Trophoblast cell (in vitro differentiated cells and primary cell): ENCODE data around the gene MYLK.

Experiments
- DNase-seq, 2 donors: peaks; one replicate each; pipeline ENCODE4 v3.0.0-alpha.2; 2016
- H2AFZ ChIP-seq: 2 replicates; pipeline ENCODE4 v1.6.1; 2013; ENCODE audit warnings: low read length, moderate library complexity, mild to moderate bottlenecking; ENCODE audit not compliant: insufficient read depth, poor library complexity
- H2AK5ac ChIP-seq: 2 replicates; pipeline ENCODE4 v1.6.1; 2013; ENCODE audit warnings: mild to moderate bottlenecking, low read length
- H2BK120ac ChIP-seq: 2 replicates; pipeline ENCODE4 v1.6.1; 2013; ENCODE audit warnings: low read length, mild to moderate bottlenecking, moderate library complexity; ENCODE audit not compliant: insufficient read depth, poor library complexity
- H2BK12ac ChIP-seq: 2 replicates; pipeline ENCODE4 v1.6.1; 2013; ENCODE audit warnings: mild to moderate bottlenecking, low read length, moderate library complexity
- H2BK5ac ChIP-seq: 2 replicates; pipeline ENCODE4 v1.6.1; 2013; ENCODE audit warnings: low read length, low read depth, moderate library complexity, mild to moderate bottlenecking; ENCODE audit not compliant: poor library complexity
- H3K14ac ChIP-seq: 2 replicates; pipeline ENCODE4 v1.6.1; 2013; ENCODE audit warnings: mild to moderate bottlenecking, low read length
- H3K18ac ChIP-seq: 2 replicates; pipeline ENCODE4 v1.6.1; 2013; ENCODE audit warnings: mild to moderate bottlenecking, low read length
- H3K23ac ChIP-seq: 2 replicates; pipeline ENCODE4 v1.6.1; 2013; ENCODE audit warnings: low read length
- H3K27ac ChIP-seq: 2 replicates; pipeline ENCODE4 v1.5.1; 2013; ENCODE audit warnings: low read depth, mild to moderate bottlenecking, inconsistent platforms, low read length, moderate library complexity
- H3K27me3 ChIP-seq: 2 replicates; pipeline ENCODE4 v1.6.1; 2013; ENCODE audit warnings: inconsistent platforms, mild to moderate bottlenecking, low read length, moderate library complexity; ENCODE audit not compliant: insufficient read depth
- H3K36me3 ChIP-seq, 2 experiments: 1 replicate in 1 of 2; 2 replicates in 1 of 2; pipeline ENCODE4 v1.6.1; 2013; ENCODE audit warnings: low read length in 2 of 2, mild to moderate bottlenecking in 2 of 2, moderate library complexity in 1 of 2; ENCODE audit not compliant: insufficient read depth in 2 of 2, control insufficient read depth in 1 of 2
- H3K4ac ChIP-seq: 2 replicates; pipeline ENCODE4 v1.6.1; 2013; ENCODE audit warnings: low read depth, mild to moderate bottlenecking, low read length, moderate library complexity
- H3K4me1 ChIP-seq, 2 experiments: 1 replicate in 1 of 2; 2 replicates in 1 of 2; pipeline ENCODE4 v1.6.1; 2013; ENCODE audit warnings: low read length in 2 of 2, mild to moderate bottlenecking in 2 of 2, moderate library complexity in 1 of 2; ENCODE audit not compliant: insufficient read depth in 2 of 2, control insufficient read depth in 1 of 2
- H3K4me2 ChIP-seq: 2 replicates; pipeline ENCODE4 v1.6.1; 2013; ENCODE audit warnings: inconsistent platforms, mild to moderate bottlenecking, low read length, moderate library complexity
- H3K4me3 ChIP-seq: 2 replicates; pipeline ENCODE4 v1.5.1; 2013; ENCODE audit warnings: mild to moderate bottlenecking, low read depth, low read length, inconsistent platforms
- H3K79me1 ChIP-seq: one replicate; pipeline ENCODE4 v1.6.1; 2013; ENCODE audit warnings: low read length
- H3K79me2 ChIP-seq: 2 replicates; pipeline ENCODE4 v1.6.1; 2013; ENCODE audit warnings: low read length, mild to moderate bottlenecking; ENCODE audit not compliant: control insufficient read depth, insufficient read depth, poor library complexity
- H3K9ac ChIP-seq: 2 replicates; pipeline ENCODE4 v1.6.1; 2013; ENCODE audit warnings: mild to moderate bottlenecking, low read length
- H3K9me3 ChIP-seq: 2 replicates; pipeline ENCODE4 v1.6.1; 2013; ENCODE audit warnings: low read depth, mild to moderate bottlenecking, control low read depth, inconsistent platforms, low read length; ENCODE audit not compliant: insufficient read depth
- H4K12ac ChIP-seq: 2 replicates; pipeline ENCODE4 v1.6.1; 2013; ENCODE audit warnings: low read depth, mild to moderate bottlenecking, low read length, moderate library complexity
- H4K8ac ChIP-seq: 2 replicates; pipeline ENCODE4 v1.6.1; 2013; ENCODE audit warnings: low read depth, mild to moderate bottlenecking, low read length, moderate library complexity
- H4K91ac ChIP-seq: one replicate; pipeline ENCODE4 v1.6.1; 2013; ENCODE audit warnings: low read depth, mild to moderate bottlenecking, low read length, moderate library complexity
- WGBS: extraction: QIAGEN DNeasy Blood & Tissue Kit; methylation state at CpG from one replicate; pipeline ENCODE4 v1.1.7; 2013; ENCODE audit warnings: missing lambda C conversion rate; ENCODE audit not compliant: insufficient read length, insufficient coverage; ENCODE audit errors: extremely low coverage; 5-methylcytosine and 5-hydroxymethylcytosine counted together

Gene MYLK

GRCh38 chr3:123809597-123809996 lies 74.5 kb downstream of the MYLK start:
- Histone ChIP-seq H3K4ac (no peak overlapping the region), H3K4me2 (no peak overlapping the region), H2AK5ac (no peak overlapping the region), H3K4me3 (no peak overlapping the region), H3K27me3 (no peaks in the 10 kb centered on the region), H3K9me3 (no peaks in the 10 kb centered on the region), H3K79me2 (no peaks in the 10 kb centered on the region), H3K4me1 (no peaks in the 10 kb centered on the region), H2BK12ac (no peak overlapping the region), H2BK5ac (no peak overlapping the region), H4K12ac (no peak overlapping the region), H3K36me3 (no peaks in the 10 kb centered on the region), H3K18ac (no peak overlapping the region), H3K79me1 (no peaks in the 10 kb centered on the region), H3K27ac (no peak overlapping the region), H2BK120ac (no peak overlapping the region), H2AFZ (no peak overlapping the region), H4K8ac (no peak overlapping the region), H4K91ac (no peak overlapping the region), H3K14ac (no peak overlapping the region), H3K9ac (no peak overlapping the region), H3K23ac (no peak overlapping the region)
- DNase-seq, result no peak
- WGBS, result no CpG with 5 or more reads among the region's 4 CpGs

GRCh38 chr3:123808812-123809211 lies 75.3 kb downstream of the MYLK start:
- Histone ChIP-seq H2BK12ac (no peak overlapping the region), H3K27me3 (no peaks in the 10 kb centered on the region), H4K12ac (no peak overlapping the region), H4K8ac (no peak overlapping the region), H2BK5ac (no peak overlapping the region), H3K18ac (no peak overlapping the region), H3K4me2 (no peak overlapping the region), H3K9ac (no peak overlapping the region), H3K36me3 (peaks cover 0 to 2% of the 10 kb centered on the region in 2 experiments), H3K27ac (no peak overlapping the region), H3K23ac (no peak overlapping the region), H2BK120ac (no peak overlapping the region), H3K14ac (no peak overlapping the region), H2AFZ (no peak overlapping the region), H3K4ac (no peak overlapping the region), H2AK5ac (no peak overlapping the region), H3K79me1 (no peaks in the 10 kb centered on the region), H3K4me3 (no peak overlapping the region), H4K91ac (no peak overlapping the region), H3K79me2 (no peaks in the 10 kb centered on the region), H3K4me1 (no peaks in the 10 kb centered on the region), H3K9me3 (no peaks in the 10 kb centered on the region)
- no CpG with 5 or more reads among the region's 2 CpGs for WGBS
- DNase-seq, result no peak

GRCh38 chr3:123807820-123808219 lies 76.3 kb downstream of the MYLK start:
- no CpG with 5 or more reads among the region's 2 CpGs for WGBS
- Histone ChIP-seq H2BK5ac (no peak overlapping the region), H3K4me2 (no peak overlapping the region), H4K12ac (no peak overlapping the region), H3K79me2 (no peaks in the 10 kb centered on the region), H3K79me1 (no peaks in the 10 kb centered on the region), H3K23ac (no peak overlapping the region), H2BK12ac (no peak overlapping the region), H3K27ac (no peak overlapping the region), H4K91ac (no peak overlapping the region), H3K4ac (no peak overlapping the region), H2AK5ac (no peak overlapping the region), H4K8ac (no peak overlapping the region), H3K9me3 (no peaks in the 10 kb centered on the region), H2AFZ (no peak overlapping the region), H3K14ac (no peak overlapping the region), H3K36me3 (peaks cover 0 to 2% of the 10 kb centered on the region in 2 experiments), H3K18ac (no peak overlapping the region), H3K27me3 (no peaks in the 10 kb centered on the region), H3K9ac (no peak overlapping the region), H3K4me3 (no peak overlapping the region), H3K4me1 (no peaks in the 10 kb centered on the region), H2BK120ac (no peak overlapping the region)
- DNase-seq, result no peak

DNA sequence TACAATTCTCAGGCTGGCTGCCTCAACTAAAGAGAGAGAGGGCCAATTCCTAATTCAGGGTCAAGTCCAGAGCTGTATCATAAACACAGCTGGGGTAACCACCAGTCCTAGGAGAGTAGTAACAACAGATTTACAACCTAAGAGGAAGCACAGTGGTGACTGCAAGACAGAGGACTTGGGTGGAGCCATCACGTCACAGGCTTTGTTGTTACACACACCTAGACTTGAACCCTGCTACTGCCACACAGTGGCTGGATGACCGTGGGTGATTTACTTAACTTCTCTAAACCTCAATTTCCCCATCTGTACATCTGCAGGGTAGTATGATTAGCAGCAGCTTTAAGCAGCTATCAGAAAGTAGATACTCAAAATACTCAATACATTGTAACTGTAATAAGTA lies 78.6 kb downstream of the MYLK start:
- Histone ChIP-seq H3K4ac (no peak overlapping the region), H3K9ac (no peak overlapping the region), H2BK120ac (no peak overlapping the region), H3K18ac (no peak overlapping the region), H2AFZ (no peak overlapping the region), H2BK5ac (no peak overlapping the region), H3K4me2 (no peak overlapping the region), H3K9me3 (no peaks in the 10 kb centered on the region), H3K79me2 (no peaks in the 10 kb centered on the region), H3K79me1 (no peaks in the 10 kb centered on the region), H4K12ac (no peak overlapping the region), H4K91ac (no peak overlapping the region), H3K14ac (no peak overlapping the region), H3K36me3 (peaks cover 0 to 2% of the 10 kb centered on the region in 2 experiments), H3K4me3 (no peak overlapping the region), H2AK5ac (no peak overlapping the region), H3K4me1 (no peaks in the 10 kb centered on the region), H3K27ac (no peak overlapping the region), H3K23ac (no peak overlapping the region), H2BK12ac (no peak overlapping the region), H3K27me3 (no peaks in the 10 kb centered on the region), H4K8ac (no peak overlapping the region)
- no peak for DNase-seq
- no CpG with 5 or more reads among the region's 2 CpGs for WGBS
